A549 (cell line): ENCODE measurements around the gene DENND6A.

ENCODE experiments used
- CHD4 ChIP-seq: fragments of 200-600 bp; sonication (generic); IDR thresholded peaks from 2 replicates; pipeline ENCODE4 v1.6.1; 2016; ENCODE audit warnings: antibody characterized with exemption, mild to moderate bottlenecking, borderline replicate concordance
- JUNB ChIP-seq: fragments of >200 bp; sonication (Bioruptor Twin); formaldehyde crosslinking; IDR thresholded peaks from 2 replicates; pipeline ENCODE4 v1.6.1; 2016
- KDM1A ChIP-seq: fragments of 200-600 bp; sonication (generic); IDR thresholded peaks from 2 replicates; pipeline ENCODE4 v1.6.1; 2016; ENCODE audit warnings: low read depth, mild to moderate bottlenecking
- MYC ChIP-seq: IDR thresholded peaks from 2 replicates; pipeline ENCODE4 v1.6.1; 2012; ENCODE audit warnings: mild to moderate bottlenecking, inconsistent platforms, low read length, improper control_type of control experiment, borderline replicate concordance
- POLR2A ChIP-seq: IDR thresholded peaks from 2 replicates; pipeline ENCODE4 v1.6.1; 2012; ENCODE audit warnings: mild to moderate bottlenecking, low read length
- TF ChIP-seq, protein P1 (sequence below): IDR thresholded peaks from 2 replicates; pipeline ENCODE4 v1.6.1; 2012
- TF ChIP-seq, protein P2 (sequence below): fragments of >200 bp; sonication (Bioruptor Twin); formaldehyde crosslinking; IDR thresholded peaks from 3 replicates; pipeline ENCODE4 v1.6.1; 2016
- TF ChIP-seq, protein P3 (sequence below): fragments of >200 bp; sonication (Bioruptor Twin); formaldehyde crosslinking; IDR thresholded peaks from 3 replicates; pipeline ENCODE4 v1.5.1; 2016

DNA sequence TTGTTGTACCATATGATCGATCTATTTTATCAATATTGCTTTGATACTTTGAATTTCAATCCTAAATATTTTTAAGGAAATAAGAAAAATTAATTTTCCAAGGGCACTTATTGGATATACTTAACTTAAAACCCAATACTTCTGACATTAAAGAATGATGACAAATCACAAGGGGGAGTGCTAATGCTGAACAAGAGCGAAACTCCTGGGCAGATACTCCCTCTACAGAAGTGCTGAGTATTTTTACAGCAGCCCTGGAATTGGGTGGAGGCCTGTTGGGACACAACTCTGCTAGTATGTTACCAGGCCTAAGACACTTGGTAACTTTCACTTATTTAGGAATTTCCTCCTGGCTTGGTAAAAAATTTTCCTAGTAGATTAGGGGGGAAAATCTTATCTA, 46.2 kb downstream of the DENND6A start:
- TF ChIP-seq MYC, result no peak
- TF ChIP-seq, protein P1, sequence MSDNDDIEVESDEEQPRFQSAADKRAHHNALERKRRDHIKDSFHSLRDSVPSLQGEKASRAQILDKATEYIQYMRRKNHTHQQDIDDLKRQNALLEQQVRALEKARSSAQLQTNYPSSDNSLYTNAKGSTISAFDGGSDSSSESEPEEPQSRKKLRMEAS, result no peak
- TF ChIP-seq JUNB, result no peak
- TF ChIP-seq, protein P2, sequence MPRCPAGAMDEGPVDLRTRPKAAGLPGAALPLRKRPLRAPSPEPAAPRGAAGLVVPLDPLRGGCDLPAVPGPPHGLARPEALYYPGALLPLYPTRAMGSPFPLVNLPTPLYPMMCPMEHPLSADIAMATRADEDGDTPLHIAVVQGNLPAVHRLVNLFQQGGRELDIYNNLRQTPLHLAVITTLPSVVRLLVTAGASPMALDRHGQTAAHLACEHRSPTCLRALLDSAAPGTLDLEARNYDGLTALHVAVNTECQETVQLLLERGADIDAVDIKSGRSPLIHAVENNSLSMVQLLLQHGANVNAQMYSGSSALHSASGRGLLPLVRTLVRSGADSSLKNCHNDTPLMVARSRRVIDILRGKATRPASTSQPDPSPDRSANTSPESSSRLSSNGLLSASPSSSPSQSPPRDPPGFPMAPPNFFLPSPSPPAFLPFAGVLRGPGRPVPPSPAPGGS, result no peak
- no peak for TF ChIP-seq POLR2A
- TF ChIP-seq, protein P3, sequence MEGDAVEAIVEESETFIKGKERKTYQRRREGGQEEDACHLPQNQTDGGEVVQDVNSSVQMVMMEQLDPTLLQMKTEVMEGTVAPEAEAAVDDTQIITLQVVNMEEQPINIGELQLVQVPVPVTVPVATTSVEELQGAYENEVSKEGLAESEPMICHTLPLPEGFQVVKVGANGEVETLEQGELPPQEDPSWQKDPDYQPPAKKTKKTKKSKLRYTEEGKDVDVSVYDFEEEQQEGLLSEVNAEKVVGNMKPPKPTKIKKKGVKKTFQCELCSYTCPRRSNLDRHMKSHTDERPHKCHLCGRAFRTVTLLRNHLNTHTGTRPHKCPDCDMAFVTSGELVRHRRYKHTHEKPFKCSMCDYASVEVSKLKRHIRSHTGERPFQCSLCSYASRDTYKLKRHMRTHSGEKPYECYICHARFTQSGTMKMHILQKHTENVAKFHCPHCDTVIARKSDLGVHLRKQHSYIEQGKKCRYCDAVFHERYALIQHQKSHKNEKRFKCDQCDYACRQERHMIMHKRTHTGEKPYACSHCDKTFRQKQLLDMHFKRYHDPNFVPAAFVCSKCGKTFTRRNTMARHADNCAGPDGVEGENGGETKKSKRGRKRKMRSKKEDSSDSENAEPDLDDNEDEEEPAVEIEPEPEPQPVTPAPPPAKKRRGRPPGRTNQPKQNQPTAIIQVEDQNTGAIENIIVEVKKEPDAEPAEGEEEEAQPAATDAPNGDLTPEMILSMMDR, result peak; percentile 24; the same call in 1 of the 3 replicates
- no peak for TF ChIP-seq CHD4
- no peak for TF ChIP-seq KDM1A
